ENCODE results near the gene SLC25A39. TPM values are rescaled to one million over a fixed set of nuclear protein-coding genes. Genes with fewer than 3 reads are reported as not detected.

SLC25A39 gene
- total and polyA plus RNA-seq, 8 donors: 50.7 to 155 (median 68.2) TPM

- WGBS, 2 donors: 79 to 83% methylated on average over 8 of the region's 8 CpGs
- Histone ChIP-seq H3K4me1 (peaks cover 0 to 8% (median 6%) of the 10 kb centered on the region in 3 donors), H3K4me3 (no peak overlapping the region), H3K27me3 (no peaks in the 10 kb centered on the region), H3K36me3 (no peaks in the 10 kb centered on the region), H3K9me3 (no peaks in the 10 kb centered on the region), H3K27ac (no peak overlapping the region)
- FAIRE-seq (no peak), DNase-seq (no peak), ATAC-seq (no peak)
- TF ChIP-seq CTCF (IDR thresholded peaks at IDR 0.05): no peak
- intact Hi-C loops (cut with DNase I): no loop called here
Measured at GRCh38 chr17:44283344-44284023, 41.1 kb downstream of the SLC25A39 start.

- no peak overlapping the region for H3K27ac ChIP-seq
- intact Hi-C loops (cut with DNase I): no loop called here
- TF ChIP-seq CTCF (IDR thresholded peaks at IDR 0.05): no peak
- WGBS, 2 donors: 70 to 74% methylated on average over 3 of the region's 3 CpGs
- no peaks in the 10 kb centered on the region for H3K36me3 ChIP-seq
- H3K9me3 ChIP-seq: no peaks in the 10 kb centered on the region
- peaks cover 0 to 8% (median 6%) of the 10 kb centered on the region in 3 donors for H3K4me1 ChIP-seq
- H3K4me3 ChIP-seq: no peak overlapping the region
- H3K27me3 ChIP-seq: no peaks in the 10 kb centered on the region
- DNase-seq (no peak), FAIRE-seq (no peak), ATAC-seq (no peak)
Measured at GRCh38 chr17:44282264-44282663, 42.4 kb downstream of the SLC25A39 start.

- no peak overlapping the region for H3K4me3 ChIP-seq
- H3K4me1 ChIP-seq: peaks cover 0 to 8% (median 6%) of the 10 kb centered on the region in 3 donors
- WGBS, 2 donors: 85 to 91% methylated on average over 2 of the region's 2 CpGs
- ATAC-seq: no peak
- no peaks in the 10 kb centered on the region for H3K27me3 ChIP-seq
- no peak for TF ChIP-seq CTCF (IDR thresholded peaks at IDR 0.05)
- intact Hi-C loops (cut with DNase I): no loop called here
- no peak for FAIRE-seq
- H3K36me3 ChIP-seq: no peaks in the 10 kb centered on the region
- H3K9me3 ChIP-seq: no peaks in the 10 kb centered on the region
- no peak for DNase-seq
- H3K27ac ChIP-seq: no peak overlapping the region
Measured at GRCh38 chr17:44281570-44281969, 43.1 kb downstream of the SLC25A39 start.

- intact Hi-C loops (cut with DNase I): no loop called here
- peak in 1 of 4 donors; percentile 8 for ATAC-seq
- no peaks in the 10 kb centered on the region for H3K27me3 ChIP-seq
- DNase-seq: no peak
- 89% methylated on average over 12 of the region's 12 CpGs for WGBS, 2 donors
- H3K4me3 ChIP-seq: no peak overlapping the region
- H3K27ac ChIP-seq: peak overlapping the region in 2 of 4 donors; percentile 57 to 58
- TF ChIP-seq CTCF (IDR thresholded peaks at IDR 0.05): no peak
- FAIRE-seq: no peak
- peaks cover 0 to 8% (median 6%) of the 10 kb centered on the region in 3 donors for H3K4me1 ChIP-seq
- H3K9me3 ChIP-seq: no peaks in the 10 kb centered on the region
- no peaks in the 10 kb centered on the region for H3K36me3 ChIP-seq
Measured at GRCh38 chr17:44280392-44280937, 44.2 kb downstream of the SLC25A39 start.
